Activated T-cell treated with anti-CD3 and anti-CD28 coated beads for 4 hours (primary cell): Measurements from ENCODE around the gene SMAD4.
"Not testable (repeated sequence)": the region's sequence is repeated elsewhere in the genome, so short reads cannot be mapped to it uniquely, and the experiment has no call there.

ENCODE experiments used
- DNase-seq: peaks from one replicate; pipeline ENCODE4 v3.0.0-alpha.2; 2020

Gene SMAD4

DNA sequence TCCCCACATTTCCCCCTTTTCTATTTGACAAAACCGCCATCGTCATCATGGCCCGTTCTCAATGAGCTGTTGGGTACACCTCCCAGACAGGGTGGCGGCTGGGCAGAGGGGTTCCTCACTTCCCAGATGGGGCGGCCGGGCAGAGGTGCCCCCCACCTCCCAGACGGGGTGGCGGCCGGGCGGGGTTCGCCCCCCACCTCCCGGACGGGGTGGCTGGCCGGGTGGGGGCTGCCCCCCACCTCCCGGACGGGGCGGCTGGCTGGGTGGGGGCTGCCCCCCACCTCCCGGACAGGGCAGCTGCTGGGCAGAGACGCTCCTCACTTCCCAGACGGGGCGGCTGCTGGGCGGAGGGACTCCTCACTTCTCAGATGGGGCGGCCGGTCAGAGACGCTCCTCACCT lies 87.0 kb downstream of the SMAD4 start:
- not testable (repeated sequence) for DNase-seq

DNA sequence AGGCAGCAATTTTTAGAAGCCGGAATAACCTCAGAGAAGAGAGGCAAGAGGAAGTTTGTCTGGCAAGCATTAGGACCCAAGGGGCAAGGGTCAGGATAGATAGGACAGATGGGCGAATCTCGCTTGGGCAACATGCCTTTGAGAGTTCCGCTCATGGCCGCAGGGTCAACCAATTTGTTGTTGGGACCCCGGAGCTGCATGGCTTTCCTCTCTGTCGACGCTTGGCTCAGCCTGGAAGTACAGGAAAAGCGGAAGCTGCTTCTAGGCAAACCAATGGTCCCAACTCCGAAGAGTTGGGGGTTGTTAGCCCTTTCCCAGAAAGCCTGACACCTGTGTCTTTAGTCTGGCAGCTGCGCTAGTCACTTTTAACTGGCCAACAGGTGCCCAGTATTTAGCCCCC lies 89.5 kb downstream of the SMAD4 start:
- not testable (repeated sequence) for DNase-seq

DNA sequence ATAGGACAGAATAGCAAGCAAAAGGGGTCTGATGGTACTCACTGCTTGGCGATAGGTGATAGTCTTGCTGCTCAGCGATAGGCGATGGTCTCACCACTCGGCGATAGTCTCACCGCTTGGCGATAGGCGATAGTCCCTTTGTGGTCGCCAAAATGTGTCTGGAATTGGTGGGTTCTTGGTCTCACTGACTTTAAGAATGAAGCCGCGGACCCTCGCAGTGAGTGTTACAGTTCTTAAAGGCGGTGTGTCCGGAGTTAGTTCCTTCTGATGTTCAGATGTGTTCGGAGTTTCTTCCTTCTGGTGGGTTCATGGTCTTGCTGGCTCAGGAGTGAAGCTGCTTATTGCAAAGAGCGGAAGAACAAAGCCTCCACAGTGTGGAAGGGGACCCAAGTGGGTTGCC lies 90.0 kb downstream of the SMAD4 start:
- not testable (repeated sequence) for DNase-seq

DNA sequence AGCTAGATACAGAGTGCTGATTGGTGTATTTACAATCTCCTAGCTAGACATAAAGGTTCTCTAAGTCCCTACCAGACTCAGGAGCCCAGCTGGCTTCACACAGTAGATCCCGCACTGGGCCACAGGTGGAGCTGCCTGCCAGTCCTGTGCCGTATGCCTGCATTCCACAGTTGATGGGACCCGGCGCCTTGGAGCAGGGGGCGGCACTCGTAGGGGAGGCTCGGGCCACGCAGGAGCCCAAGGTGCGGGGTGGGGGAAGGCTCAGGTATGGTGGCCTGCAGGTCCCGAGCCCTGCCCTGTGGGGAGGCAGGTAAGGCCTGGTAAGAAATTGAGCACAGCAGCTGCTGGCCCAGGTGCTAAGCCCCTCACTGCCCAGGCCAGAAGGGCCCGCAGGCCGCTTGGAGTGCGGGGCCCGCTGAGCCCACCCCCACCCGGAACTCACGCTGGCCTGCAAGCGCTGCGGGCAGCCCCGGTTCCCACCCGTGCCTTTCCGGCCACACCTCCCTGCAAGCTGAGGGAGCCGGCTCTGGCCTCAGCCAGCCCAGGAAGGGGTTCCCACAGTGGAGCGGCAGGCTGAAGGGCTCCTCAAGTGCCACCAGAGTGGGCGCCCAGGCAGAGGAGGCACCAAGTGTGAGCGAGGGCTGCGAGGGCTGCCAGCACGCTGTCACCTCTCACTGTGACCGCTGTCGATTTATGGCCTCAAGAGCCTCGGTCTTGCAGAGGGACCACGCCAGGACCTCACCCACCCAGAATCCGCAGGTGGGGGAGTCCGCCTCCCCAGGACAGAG lies 91.0 kb downstream of the SMAD4 start:
- no peak for DNase-seq

DNA sequence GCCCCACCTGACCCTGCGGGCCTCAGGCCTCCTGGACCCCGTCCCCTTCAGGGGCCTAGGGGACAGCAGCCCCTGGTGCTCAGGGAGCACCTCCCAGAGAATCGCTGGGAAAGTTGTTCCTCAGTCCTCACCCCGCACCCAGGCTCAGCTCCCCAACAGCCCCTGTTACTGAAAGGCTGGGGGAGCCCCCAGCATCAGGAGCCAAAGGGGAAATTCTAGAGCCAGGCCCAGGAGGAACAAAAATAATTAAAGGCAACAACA lies 91.5 kb downstream of the SMAD4 start:
- DNase-seq = no peak

DNA sequence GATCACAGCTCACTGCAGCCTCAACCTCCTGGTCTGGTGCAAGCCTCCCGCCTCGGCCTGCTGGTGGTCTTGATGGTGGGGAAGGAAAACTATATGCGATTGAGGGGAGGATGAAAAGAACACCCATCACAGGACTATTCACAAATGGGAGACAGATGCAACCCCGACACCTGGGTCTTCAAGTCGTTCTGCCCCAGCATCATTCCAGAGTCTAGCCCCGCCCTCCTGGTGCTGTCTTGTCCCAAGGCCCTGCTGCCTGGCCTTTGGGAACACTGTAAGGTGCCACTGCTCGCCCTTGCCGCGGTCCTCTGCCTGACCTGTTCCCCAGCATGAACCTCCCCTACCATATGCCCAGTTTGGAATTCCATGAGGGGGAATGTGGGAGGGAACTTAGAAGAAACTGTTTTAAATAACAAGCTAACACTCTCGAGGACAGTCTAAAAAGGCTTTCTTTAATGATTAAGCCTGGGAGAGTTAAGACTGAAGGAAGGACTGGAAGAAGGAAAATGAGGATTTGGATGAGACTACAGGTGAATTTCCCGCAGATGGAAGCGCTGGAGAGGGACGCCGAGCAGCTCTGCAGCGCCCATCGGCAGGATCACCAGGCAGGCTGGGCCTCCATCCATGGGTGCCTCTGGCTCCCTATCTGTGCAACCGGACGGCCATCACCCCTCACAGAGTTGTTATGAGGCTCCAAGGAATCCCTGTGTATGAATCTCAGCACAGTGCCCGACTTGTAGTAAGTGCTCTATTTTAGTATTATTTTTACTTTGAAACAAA lies 92.4 kb downstream of the SMAD4 start:
- no peak for DNase-seq

DNA sequence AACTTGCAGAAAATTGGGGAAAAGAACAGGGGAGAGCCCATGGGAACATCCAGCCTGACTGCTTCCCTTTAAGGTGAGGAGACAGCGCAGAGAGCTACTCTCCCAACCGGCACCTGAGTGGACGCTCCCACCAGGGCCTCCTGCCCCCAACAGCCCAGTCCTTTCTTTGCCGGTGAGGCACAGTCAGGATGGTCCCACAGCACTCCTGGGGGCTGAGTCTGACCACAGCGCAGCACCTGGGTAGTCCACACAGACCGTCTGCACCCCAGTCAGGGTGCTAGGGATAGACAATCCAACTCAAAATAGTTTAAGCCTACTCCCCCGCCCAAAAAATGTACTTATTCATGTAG lies 93.0 kb downstream of the SMAD4 start:
- no peak for DNase-seq

DNA sequence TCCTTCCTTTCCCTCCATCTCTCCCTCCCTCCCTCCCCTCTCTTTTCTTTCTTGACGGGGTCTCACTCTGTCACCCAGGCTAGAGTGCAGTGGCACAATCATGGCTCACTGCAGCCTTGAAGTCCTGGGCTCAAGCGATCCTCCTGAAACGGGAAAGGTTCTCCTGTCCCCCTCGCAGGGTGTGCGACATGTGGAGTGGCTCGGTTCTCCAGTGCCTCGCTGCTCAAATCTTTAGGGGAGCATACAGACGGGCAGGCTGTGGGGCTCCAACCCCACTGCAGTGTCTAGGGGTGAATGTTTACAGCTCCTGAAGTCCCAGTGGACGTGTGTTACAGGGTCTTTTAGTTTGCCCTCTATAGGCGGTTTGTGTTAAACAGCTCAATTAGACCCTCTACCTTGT lies 93.5 kb downstream of the SMAD4 start:
- no peak for DNase-seq

DNA sequence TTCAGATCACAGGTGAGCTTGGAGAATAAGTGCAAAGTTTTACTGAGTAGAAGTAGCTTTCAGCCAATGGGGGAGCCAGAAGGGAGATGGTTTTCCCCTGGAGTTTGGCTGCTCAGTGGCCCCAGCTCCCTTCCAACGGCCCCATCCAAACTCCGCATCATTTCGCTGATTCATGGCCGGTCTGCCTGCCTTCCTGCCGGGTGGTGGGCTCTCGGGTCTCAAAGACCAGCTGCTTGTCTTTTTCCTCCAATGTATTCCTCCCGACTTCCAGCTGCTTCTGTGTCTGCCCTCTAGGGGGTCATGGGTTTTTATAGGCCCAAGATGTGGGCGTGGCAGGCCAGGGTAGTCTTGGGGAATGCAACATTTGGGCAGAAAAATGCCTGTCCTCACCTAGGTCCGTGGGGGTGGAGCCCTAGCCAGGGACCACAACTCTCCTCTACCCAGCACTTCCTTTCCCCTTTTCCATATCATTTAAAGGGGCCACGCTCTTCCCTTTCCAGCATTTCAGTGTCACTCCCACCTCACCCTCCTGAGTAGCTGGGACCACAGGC lies 94.0 kb downstream of the SMAD4 start:
- DNase-seq = no peak

DNA sequence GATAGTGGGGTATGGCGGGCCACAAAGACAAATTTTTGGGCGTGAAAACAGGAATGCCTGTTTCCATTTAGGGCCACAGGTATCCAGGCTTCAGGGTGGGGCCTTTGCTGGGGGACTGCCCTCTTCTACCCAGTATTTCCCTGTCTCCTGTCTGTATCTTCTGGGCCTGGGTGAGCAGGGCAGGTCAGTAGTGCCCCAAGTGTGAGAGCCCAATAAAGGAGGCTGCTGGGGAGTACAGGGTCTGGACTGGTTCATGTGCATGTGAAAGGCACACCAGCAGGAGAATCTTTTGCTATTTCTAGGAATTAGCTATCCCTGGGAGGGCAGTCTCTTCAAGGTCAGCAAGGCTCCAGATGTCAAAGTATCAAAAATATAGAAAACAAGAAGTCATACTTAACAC lies 96.0 kb downstream of the SMAD4 start:
- DNase-seq = no peak

DNA sequence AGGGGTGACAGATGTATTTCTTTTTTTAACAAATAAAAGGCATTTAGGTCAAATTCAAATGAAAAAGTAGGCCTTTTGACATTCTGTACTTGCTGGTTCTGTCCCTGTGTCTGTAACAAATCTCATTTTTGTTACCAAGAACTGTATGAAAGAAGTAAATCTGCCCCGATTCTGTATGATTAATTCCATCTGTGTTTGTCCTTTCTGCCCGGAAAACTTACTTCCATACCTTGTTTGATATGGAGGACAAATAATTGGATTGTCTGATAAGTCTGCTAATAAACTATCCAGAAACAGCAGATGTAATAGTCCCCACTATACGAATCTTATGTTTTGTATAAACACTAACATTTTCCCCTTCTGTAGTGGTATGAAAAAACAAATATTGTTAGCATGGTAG lies 97.7 kb downstream of the SMAD4 start:
- no peak for DNase-seq

DNA sequence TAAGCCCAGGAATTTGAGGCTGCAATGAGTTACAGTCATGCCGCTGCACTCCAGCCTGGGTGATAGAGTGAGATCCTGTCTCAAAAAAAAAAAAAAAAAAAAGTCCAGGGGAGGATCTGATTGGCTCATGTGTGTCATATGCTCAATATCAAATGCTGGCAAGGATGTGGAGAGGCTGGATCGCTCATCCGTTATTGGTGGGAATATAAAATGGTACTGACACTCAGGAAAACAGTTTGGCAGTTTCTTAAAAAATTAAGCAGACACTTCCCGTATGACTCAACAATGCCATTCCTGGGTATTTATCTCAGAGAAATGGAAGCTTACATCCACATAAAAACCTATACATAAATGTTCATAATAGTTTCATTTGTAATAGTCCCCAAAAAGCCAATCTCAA lies 98.5 kb downstream of the SMAD4 start:
- DNase-seq = no peak

DNA sequence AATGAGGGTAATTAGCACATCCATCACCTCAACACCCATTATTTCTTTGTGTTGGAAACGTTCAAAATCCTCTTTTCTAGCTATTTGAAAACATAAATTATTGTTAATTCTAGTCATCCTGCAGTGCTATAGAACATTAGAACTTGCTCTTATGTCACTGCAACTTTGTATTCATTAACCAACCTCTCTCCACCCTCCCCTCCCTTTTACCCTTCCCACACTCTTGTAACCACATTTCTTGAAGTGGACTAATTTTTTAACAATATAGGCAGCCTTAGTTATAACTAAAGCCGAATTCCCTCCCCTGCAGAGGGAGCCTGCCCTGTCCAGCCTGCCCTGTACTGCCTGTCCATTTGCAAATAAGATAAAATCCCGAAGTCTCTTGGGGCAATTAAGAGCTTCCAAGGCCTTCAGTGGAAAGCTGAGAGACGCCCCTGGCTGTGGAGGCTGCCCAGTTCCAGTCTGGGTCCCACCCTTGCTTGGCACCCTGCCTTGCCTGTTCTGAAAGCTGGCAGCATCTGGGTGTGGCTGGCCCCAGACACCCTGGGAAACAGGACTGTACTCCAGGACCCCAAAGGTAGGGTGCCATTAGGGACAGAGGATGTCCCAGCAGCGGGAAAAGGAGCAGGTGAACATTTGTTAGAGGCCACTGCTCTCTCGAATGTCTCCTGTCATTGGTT lies 102.4 kb downstream of the SMAD4 start:
- no peak for DNase-seq

DNA sequence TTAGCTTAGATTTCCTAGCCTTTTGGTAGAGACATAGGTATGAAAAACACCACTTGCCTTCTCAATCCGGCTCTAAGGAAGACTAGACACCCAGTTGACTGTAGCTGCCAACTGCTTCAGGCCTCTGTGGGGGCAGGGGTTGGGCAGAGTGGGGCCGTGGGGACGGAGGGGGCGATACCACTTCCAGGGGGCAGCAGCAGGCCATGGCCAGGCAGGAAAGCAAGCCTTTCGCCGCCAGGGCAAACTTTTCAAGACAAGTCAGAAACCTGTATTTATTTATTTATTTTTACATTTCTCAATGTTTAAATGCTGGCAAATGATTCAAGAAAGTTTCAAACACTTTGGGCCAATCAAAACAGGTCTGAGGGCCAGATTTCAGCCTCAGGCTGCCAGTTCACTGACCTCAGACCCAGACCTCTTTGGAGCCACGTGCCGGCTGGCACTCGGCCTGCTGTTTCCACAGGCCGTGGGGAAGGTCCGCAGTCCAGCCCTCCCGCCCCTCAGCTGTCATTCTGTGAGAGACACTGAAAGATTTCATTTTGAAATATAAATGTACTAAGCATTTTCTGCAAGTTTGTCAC lies 103.7 kb downstream of the SMAD4 start:
- no peak for DNase-seq
